ENCODE data around the gene CASK.
A peak's percentile ranks its signal among the peaks of the same experiment; 100 is the strongest.

The CASK gene

GRCh38 chrX:41604766-41605543 lies 318.4 kb downstream of the CASK start:
- FAIRE-seq: no peak
- DNase-seq (ENCODE audit: insufficient read length): no peak

DNA sequence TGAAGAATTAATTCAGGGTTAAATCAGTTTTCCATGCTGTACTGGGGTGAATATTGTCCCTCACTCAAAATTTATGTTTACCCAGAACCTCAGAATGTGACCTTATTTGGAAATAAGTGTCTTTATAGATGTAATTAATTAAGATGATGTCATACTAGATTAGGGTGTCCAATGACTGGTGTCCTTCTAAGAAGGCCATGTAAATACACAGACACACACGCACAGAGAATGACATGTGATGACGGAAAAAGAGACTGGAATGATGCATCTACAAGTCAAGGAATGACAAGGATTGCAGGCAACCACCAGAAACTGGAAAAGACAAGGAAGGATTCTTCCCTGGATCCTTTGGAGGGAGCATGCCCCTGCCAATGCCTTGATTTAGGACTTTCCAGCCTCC lies 319.2 kb downstream of the CASK start:
- FAIRE-seq: no peak
- no peak for DNase-seq (ENCODE audit: insufficient read length)
- TF ChIP-seq POLR2A (IDR thresholded peaks at IDR 0.05; ENCODE audit: low read depth, low read length): no peak

More at GRCh38 chrX:41604766-41605543, 318.4 kb downstream of the CASK start:
- TF ChIP-seq TAF1 (IDR thresholded peaks at IDR 0.05; ENCODE audit: borderline replicate concordance, low read depth, low read length) (no peak), POLR2AphosphoS5 (IDR thresholded peaks at IDR 0.05; ENCODE audit: low read depth, low read length) (no peak), POLR2A (IDR thresholded peaks at IDR 0.05; ENCODE audit: low read depth, low read length) (no peak)

DNA sequence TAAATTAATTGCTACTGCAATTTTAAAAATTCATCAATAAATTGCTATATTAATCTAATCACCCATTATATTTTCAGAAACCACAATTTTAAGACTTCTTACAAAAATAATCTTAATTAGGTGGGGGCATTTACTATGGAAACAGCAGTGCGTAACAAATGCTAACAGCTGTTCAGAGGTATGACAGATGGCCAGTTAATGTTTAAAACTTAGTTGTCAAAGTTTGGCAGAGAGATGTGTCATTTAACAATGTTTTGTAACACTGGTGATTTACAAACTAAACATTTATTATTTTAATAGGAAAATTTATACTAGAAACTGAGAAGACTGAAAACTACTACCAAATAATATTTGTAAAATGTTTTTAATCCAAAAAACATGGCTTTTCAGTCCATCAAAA lies 319.8 kb downstream of the CASK start:
- no peak for FAIRE-seq
- TF ChIP-seq POLR2A (IDR thresholded peaks at IDR 0.05; ENCODE audit: low read depth, low read length): no peak
- no peak for TF ChIP-seq POLR2AphosphoS5 (IDR thresholded peaks at IDR 0.05; ENCODE audit: low read depth, low read length)
- no peak for TF ChIP-seq TAF1 (IDR thresholded peaks at IDR 0.05; ENCODE audit: borderline replicate concordance, low read depth, low read length)
- no peak for DNase-seq (ENCODE audit: insufficient read length)

DNA sequence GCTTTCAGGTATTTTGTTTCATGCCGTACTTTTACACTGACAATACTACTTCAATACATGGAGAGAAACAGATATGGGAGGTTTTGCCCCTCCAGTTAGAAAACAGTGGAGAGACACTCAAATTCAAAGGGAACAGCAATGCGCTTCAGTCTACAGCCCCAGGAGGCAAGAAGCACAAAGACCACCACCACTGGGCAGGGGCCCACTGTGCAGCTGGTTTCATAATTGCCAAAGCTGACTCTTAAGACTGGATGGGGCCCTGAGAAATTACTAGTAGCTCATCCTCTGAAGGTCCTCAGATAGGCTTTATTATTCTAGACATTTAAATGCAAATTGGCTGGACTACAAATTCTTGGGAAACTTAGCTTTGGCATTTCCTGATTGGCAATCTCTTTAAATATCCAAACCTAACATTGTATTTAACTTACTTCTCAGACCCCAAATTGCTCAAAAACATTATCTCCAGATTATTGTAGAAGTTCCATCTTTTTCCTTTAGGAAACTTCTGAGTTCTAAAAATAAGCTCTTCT lies 320.5 kb downstream of the CASK start:
- no peak for DNase-seq (ENCODE audit: insufficient read length)
- no peak for FAIRE-seq
- TF ChIP-seq POLR2AphosphoS5 (IDR thresholded peaks at IDR 0.05; ENCODE audit: low read depth, low read length): no peak

- no peak for DNase-seq (ENCODE audit: insufficient read length)
- no peak for TF ChIP-seq POLR2AphosphoS5 (IDR thresholded peaks at IDR 0.05; ENCODE audit: low read depth, low read length)
- no peak for TF ChIP-seq POLR2A (IDR thresholded peaks at IDR 0.05; ENCODE audit: low read depth, low read length)
- no peak for TF ChIP-seq TAF1 (IDR thresholded peaks at IDR 0.05; ENCODE audit: borderline replicate concordance, low read depth, low read length)
- no peak for FAIRE-seq
These were observed 323.1 kb downstream of the CASK start for GRCh38 chrX:41600291-41600690.

- no peak for DNase-seq (ENCODE audit: insufficient read length)
- TF ChIP-seq POLR2AphosphoS5 (IDR thresholded peaks at IDR 0.05; ENCODE audit: low read depth, low read length) (no peak), TAF1 (IDR thresholded peaks at IDR 0.05; ENCODE audit: borderline replicate concordance, low read depth, low read length) (no peak), POLR2A (IDR thresholded peaks at IDR 0.05; ENCODE audit: low read depth, low read length) (no peak)
- no peak for FAIRE-seq
These were observed 323.8 kb downstream of the CASK start for GRCh38 chrX:41599507-41599906.

DNA sequence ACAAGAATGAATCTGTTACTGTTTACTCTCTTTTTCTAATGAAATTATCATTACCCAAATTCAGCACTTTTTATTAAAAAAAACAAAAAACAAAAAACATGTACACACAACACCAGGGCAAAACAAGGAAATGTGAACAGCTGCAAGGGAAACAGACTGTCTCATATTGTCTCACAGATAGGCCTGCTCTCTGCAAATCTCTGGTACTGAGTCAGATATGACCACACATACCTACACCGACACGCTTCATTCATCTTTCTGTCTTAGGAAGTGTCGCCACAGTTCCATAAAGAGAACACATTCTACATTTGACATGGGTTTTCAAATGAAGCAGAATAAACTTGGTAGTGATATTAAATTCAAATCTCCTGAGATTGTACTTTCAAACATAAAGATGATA lies 326.8 kb downstream of the CASK start:
- DNase-seq (ENCODE audit: insufficient read length) (peak; percentile 2), FAIRE-seq (peak; percentile 67)
- TF ChIP-seq POLR2A (IDR thresholded peaks at IDR 0.05; ENCODE audit: low read depth, low read length) (no peak), POLR2AphosphoS5 (IDR thresholded peaks at IDR 0.05; ENCODE audit: low read depth, low read length) (no peak), TAF1 (IDR thresholded peaks at IDR 0.05; ENCODE audit: borderline replicate concordance, low read depth, low read length) (no peak)

- TF ChIP-seq TAF1 (IDR thresholded peaks at IDR 0.05; ENCODE audit: borderline replicate concordance, low read depth, low read length): no peak
- no peak for TF ChIP-seq POLR2A (IDR thresholded peaks at IDR 0.05; ENCODE audit: low read depth, low read length)
- no peak for TF ChIP-seq POLR2AphosphoS5 (IDR thresholded peaks at IDR 0.05; ENCODE audit: low read depth, low read length)
- FAIRE-seq (peak; percentile 17), DNase-seq (ENCODE audit: insufficient read length) (no peak)
These were observed 328.7 kb downstream of the CASK start for GRCh38 chrX:41594634-41595033.

DNA sequence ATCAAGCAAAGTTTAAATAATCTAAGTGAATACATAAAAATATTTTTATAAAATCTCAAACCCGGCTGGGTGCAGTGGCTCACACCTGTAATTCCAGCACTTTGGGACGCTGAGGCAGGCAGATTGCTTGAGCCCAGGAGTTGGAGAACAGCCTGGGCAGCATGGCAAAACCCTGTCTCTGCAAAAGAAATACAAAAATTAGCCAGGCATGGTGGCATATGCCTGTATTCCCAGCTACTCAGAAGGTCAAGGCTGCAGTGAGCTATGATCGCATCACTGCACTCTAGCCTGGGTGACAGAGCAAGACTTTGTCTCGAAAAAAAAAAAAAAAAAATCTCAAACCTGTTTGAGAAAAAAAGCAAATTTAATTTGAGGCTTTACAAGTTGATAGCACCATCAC lies 331.4 kb downstream of the CASK start:
- FAIRE-seq (no peak), DNase-seq (ENCODE audit: insufficient read length) (no peak)
- TF ChIP-seq TAF1 (IDR thresholded peaks at IDR 0.05; ENCODE audit: borderline replicate concordance, low read depth, low read length): no peak
- TF ChIP-seq POLR2A (IDR thresholded peaks at IDR 0.05; ENCODE audit: low read depth, low read length): no peak
- TF ChIP-seq POLR2AphosphoS5 (IDR thresholded peaks at IDR 0.05; ENCODE audit: low read depth, low read length): no peak

- FAIRE-seq (no peak), DNase-seq (ENCODE audit: insufficient read length) (no peak)
- TF ChIP-seq POLR2AphosphoS5 (IDR thresholded peaks at IDR 0.05; ENCODE audit: low read depth, low read length) (no peak), TAF1 (IDR thresholded peaks at IDR 0.05; ENCODE audit: borderline replicate concordance, low read depth, low read length) (no peak), POLR2A (IDR thresholded peaks at IDR 0.05; ENCODE audit: low read depth, low read length) (no peak)
These were observed 332.7 kb downstream of the CASK start for GRCh38 chrX:41590641-41591040.

GRCh38 chrX:41589634-41590270 lies 333.6 kb downstream of the CASK start:
- no peak for TF ChIP-seq TAF1 (IDR thresholded peaks at IDR 0.05; ENCODE audit: borderline replicate concordance, low read depth, low read length)
- no peak for TF ChIP-seq POLR2AphosphoS5 (IDR thresholded peaks at IDR 0.05; ENCODE audit: low read depth, low read length)
- TF ChIP-seq POLR2A (IDR thresholded peaks at IDR 0.05; ENCODE audit: low read depth, low read length): no peak
- no peak for DNase-seq (ENCODE audit: insufficient read length)
- no peak for FAIRE-seq

- TF ChIP-seq POLR2A (IDR thresholded peaks at IDR 0.05; ENCODE audit: low read depth, low read length) (no peak), POLR2AphosphoS5 (IDR thresholded peaks at IDR 0.05; ENCODE audit: low read depth, low read length) (no peak), TAF1 (IDR thresholded peaks at IDR 0.05; ENCODE audit: borderline replicate concordance, low read depth, low read length) (no peak)
- no peak for FAIRE-seq
- no peak for DNase-seq (ENCODE audit: insufficient read length)
These were observed 335.1 kb downstream of the CASK start for GRCh38 chrX:41588271-41588670.
